ENCODE data around the gene SNAPC1.

Gene SNAPC1

DNA sequence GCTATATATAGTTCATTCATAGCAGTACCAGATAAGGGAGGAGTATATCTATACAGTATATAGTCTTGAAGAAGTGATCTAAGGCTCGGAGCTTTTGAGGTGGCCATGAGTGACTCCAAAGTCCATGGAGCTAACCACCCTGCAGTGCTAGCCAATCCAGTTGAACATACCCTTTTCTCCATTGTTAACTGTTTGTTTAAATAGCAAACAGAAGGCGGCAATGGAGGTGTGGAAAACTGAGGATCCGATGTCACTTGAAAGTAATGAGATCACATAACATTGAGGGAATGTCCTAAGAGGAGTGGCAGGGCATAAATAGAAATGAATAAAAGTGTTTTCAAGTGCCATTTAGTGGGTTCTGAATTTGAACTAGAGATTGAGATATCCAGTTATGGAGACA lies 12.4 kb upstream of the SNAPC1 start:
- H3K27me3 ChIP-seq (ENCODE audit: control insufficient read depth in 1 of 2, insufficient read depth in 1 of 2, low read length in 2 of 2), result no peaks in the 10 kb centered on the region
- peak; percentile 23 for DNase-seq

DNA sequence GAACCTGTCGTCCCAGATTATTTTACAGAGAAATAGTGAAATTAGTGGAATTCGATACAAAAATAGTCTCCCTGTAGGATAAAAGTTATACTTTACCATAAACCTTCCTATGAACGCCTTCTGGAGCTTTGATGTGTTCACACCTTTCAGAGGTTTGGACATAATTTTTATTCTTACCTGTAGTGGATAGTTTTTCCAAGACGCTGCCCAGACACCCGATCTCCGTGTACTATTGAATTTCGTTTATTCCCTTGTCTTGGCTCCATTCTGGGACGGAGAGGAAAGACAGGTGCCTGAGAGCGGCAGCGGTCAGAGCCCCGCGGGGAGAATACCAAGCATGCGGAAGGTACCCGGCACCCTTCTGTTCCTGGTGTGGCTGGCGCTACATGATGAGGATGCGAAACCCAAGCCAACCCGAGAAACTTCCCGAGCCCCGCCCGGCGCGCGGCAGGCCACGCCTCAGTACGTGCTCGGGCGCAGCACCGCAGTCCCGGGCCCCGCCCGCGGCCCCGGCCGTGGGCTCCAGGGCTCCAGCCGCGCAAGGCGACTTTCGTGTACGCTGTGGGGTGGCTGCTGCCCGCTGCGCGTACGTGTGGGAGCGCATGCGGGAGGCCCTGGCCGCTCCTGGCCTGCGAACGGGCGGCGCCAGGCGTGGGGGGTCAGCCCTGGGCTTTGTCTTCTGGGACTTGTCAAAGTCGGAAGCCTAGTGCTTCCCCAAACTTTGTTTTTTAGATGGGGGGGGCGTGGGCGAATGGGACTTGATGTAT lies 11.3 kb upstream of the SNAPC1 start:
- H3K14ac ChIP-seq (ENCODE audit: low read length in 2 of 2), result no peak overlapping the region
- H3K79me1 ChIP-seq (replicated peaks; ENCODE audit: low read length, poor library complexity, severe bottlenecking), result peaks cover 4% of the 10 kb centered on the region
- H2BK5ac ChIP-seq (ENCODE audit: low read depth, low read length, poor library complexity, severe bottlenecking), result no peak overlapping the region
- H2AK5ac ChIP-seq (ENCODE audit: low read length, severe bottlenecking), result no peak overlapping the region
- H3K4me2 ChIP-seq (ENCODE audit: low read length, poor library complexity, severe bottlenecking), result no peak overlapping the region
- H3K9ac ChIP-seq (ENCODE audit: low read length), result peak overlapping the region; percentile 79
- 28% methylated on average over 52 of the region's 54 CpGs for WGBS
- H3K18ac ChIP-seq (ENCODE audit: low read depth in 1 of 2, low read length in 2 of 2), result peak overlapping the region; percentile 54 to 94
- peak overlapping the region; percentile 32 to 64 for H3K4ac ChIP-seq (ENCODE audit: low read depth in 1 of 2, low read length in 2 of 2)
- H3K27me3 ChIP-seq (ENCODE audit: control insufficient read depth in 1 of 2, insufficient read depth in 1 of 2, low read length in 2 of 2), result no peaks in the 10 kb centered on the region
- no peak overlapping the region for H2BK12ac ChIP-seq (ENCODE audit: low read length in 2 of 2)
- peak; percentile 55 for DNase-seq
- H3K4me1 ChIP-seq (ENCODE audit: control insufficient read depth, insufficient read depth, low read depth, low read length), result peaks cover 14% of the 10 kb centered on the region
- peak overlapping the region; percentile 98 for H4K8ac ChIP-seq (ENCODE audit: low read length)
- peak overlapping the region; percentile 28 for H2BK15ac ChIP-seq (ENCODE audit: low read depth, poor library complexity, severe bottlenecking)
- peak overlapping the region; percentile 53 for H3K27ac ChIP-seq (ENCODE audit: low read length, poor library complexity, severe bottlenecking)
- peaks cover 16 to 46% of the 10 kb centered on the region in 2 experiments for H3K36me3 ChIP-seq (ENCODE audit: control insufficient read depth in 1 of 2, insufficient read depth in 2 of 2, low read depth in 1 of 2, low read length in 2 of 2)
- H2AFZ ChIP-seq (ENCODE audit: low read depth, low read length), result no peak overlapping the region
- H3K23ac ChIP-seq (ENCODE audit: low read length in 2 of 2), result peak overlapping the region in 1 of 2 experiments; percentile 23
- peak overlapping the region; percentile 49 for H2BK120ac ChIP-seq (ENCODE audit: low read depth, low read length)
- H4K91ac ChIP-seq (ENCODE audit: low read length), result peak overlapping the region; percentile 83
- H3K4me3 ChIP-seq (ENCODE audit: insufficient read depth in 1 of 2, low read depth in 1 of 2, low read length in 2 of 2), result peak overlapping the region; percentile 26 to 56
- H3K9me3 ChIP-seq (ENCODE audit: control insufficient read depth, low read length), result no peaks in the 10 kb centered on the region

More for the DNA sequence above, 12.4 kb upstream of the SNAPC1 start:
- Histone ChIP-seq H3K79me1 (replicated peaks; ENCODE audit: low read length, poor library complexity, severe bottlenecking) (peaks cover 4% of the 10 kb centered on the region), H2BK120ac (ENCODE audit: low read depth, low read length) (no peak overlapping the region), H2BK5ac (ENCODE audit: low read depth, low read length, poor library complexity, severe bottlenecking) (no peak overlapping the region), H4K91ac (ENCODE audit: low read length) (no peak overlapping the region), H3K4ac (ENCODE audit: low read depth in 1 of 2, low read length in 2 of 2) (no peak overlapping the region), H2BK12ac (ENCODE audit: low read length in 2 of 2) (no peak overlapping the region), H2BK15ac (ENCODE audit: low read depth, poor library complexity, severe bottlenecking) (no peak overlapping the region), H3K23ac (ENCODE audit: low read length in 2 of 2) (no peak overlapping the region), H3K18ac (ENCODE audit: low read depth in 1 of 2, low read length in 2 of 2) (no peak overlapping the region), H3K4me1 (ENCODE audit: control insufficient read depth, insufficient read depth, low read depth, low read length) (peaks cover 14% of the 10 kb centered on the region), H3K4me3 (ENCODE audit: insufficient read depth in 1 of 2, low read depth in 1 of 2, low read length in 2 of 2) (peak overlapping the region in 1 of 2 experiments; percentile 27), H2AFZ (ENCODE audit: low read depth, low read length) (no peak overlapping the region), H2AK5ac (ENCODE audit: low read length, severe bottlenecking) (no peak overlapping the region), H3K9me3 (ENCODE audit: control insufficient read depth, low read length) (no peaks in the 10 kb centered on the region), H3K9ac (ENCODE audit: low read length) (peak overlapping the region; percentile 79), H4K8ac (ENCODE audit: low read length) (no peak overlapping the region), H3K4me2 (ENCODE audit: low read length, poor library complexity, severe bottlenecking) (no peak overlapping the region), H3K14ac (ENCODE audit: low read length in 2 of 2) (no peak overlapping the region), H3K27ac (ENCODE audit: low read length, poor library complexity, severe bottlenecking) (peak overlapping the region; percentile 51), H3K36me3 (ENCODE audit: control insufficient read depth in 1 of 2, insufficient read depth in 2 of 2, low read depth in 1 of 2, low read length in 2 of 2) (peaks cover 22 to 56% of the 10 kb centered on the region in 2 experiments)
- 61% methylated on average over 3 of the region's 3 CpGs for WGBS

DNA sequence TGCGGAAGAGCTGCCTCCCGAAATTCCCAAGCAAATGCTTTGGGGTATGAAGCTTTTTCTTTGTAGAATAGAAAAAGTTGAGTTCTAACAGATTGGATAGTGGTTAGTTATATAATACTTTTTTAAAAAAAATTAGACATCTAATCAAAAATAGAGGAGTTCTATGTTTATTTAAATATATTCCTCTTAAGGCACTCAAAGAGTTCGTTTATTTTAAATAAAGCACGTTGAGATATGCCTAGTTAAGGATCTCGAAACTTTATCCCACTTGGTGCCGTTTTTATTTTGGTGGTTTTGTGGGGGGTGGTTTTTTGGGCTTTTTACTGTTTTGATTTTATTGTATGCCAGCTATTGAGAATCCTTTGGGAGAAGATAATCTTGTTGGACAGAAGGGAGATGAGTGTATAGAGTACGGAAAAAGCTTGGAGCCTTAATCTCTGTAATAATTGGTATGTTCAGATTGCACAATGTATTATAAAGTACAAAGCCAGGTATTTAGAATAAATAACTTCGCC lies 10.7 kb upstream of the SNAPC1 start:
- DNase-seq, result no peak
- Histone ChIP-seq H3K9me3 (ENCODE audit: control insufficient read depth, low read length) (no peaks in the 10 kb centered on the region), H2BK120ac (ENCODE audit: low read depth, low read length) (peak overlapping the region; percentile 49), H3K9ac (ENCODE audit: low read length) (peak overlapping the region; percentile 79), H2AK5ac (ENCODE audit: low read length, severe bottlenecking) (no peak overlapping the region), H3K18ac (ENCODE audit: low read depth in 1 of 2, low read length in 2 of 2) (peak overlapping the region in 1 of 2 experiments; percentile 94), H3K23ac (ENCODE audit: low read length in 2 of 2) (no peak overlapping the region), H2BK5ac (ENCODE audit: low read depth, low read length, poor library complexity, severe bottlenecking) (no peak overlapping the region), H3K4me1 (ENCODE audit: control insufficient read depth, insufficient read depth, low read depth, low read length) (peaks cover 11% of the 10 kb centered on the region), H3K36me3 (ENCODE audit: control insufficient read depth in 1 of 2, insufficient read depth in 2 of 2, low read depth in 1 of 2, low read length in 2 of 2) (peaks cover 12 to 41% of the 10 kb centered on the region in 2 experiments), H4K8ac (ENCODE audit: low read length) (no peak overlapping the region), H3K27ac (ENCODE audit: low read length, poor library complexity, severe bottlenecking) (peak overlapping the region; percentile 53), H3K4me3 (ENCODE audit: insufficient read depth in 1 of 2, low read depth in 1 of 2, low read length in 2 of 2) (peak overlapping the region in 1 of 2 experiments; percentile 36), H3K4me2 (ENCODE audit: low read length, poor library complexity, severe bottlenecking) (no peak overlapping the region), H2AFZ (ENCODE audit: low read depth, low read length) (no peak overlapping the region), H3K79me1 (replicated peaks; ENCODE audit: low read length, poor library complexity, severe bottlenecking) (peaks cover 4% of the 10 kb centered on the region), H2BK12ac (ENCODE audit: low read length in 2 of 2) (no peak overlapping the region), H3K27me3 (ENCODE audit: control insufficient read depth in 1 of 2, insufficient read depth in 1 of 2, low read length in 2 of 2) (no peaks in the 10 kb centered on the region), H4K91ac (ENCODE audit: low read length) (no peak overlapping the region), H3K14ac (ENCODE audit: low read length in 2 of 2) (no peak overlapping the region), H2BK15ac (ENCODE audit: low read depth, poor library complexity, severe bottlenecking) (no peak overlapping the region), H3K4ac (ENCODE audit: low read depth in 1 of 2, low read length in 2 of 2) (no peak overlapping the region)
- WGBS, result 73% methylated on average over 7 of the region's 8 CpGs

- Histone ChIP-seq H4K91ac (ENCODE audit: low read length) (no peak overlapping the region), H2BK120ac (ENCODE audit: low read depth, low read length) (no peak overlapping the region), H3K14ac (ENCODE audit: low read length in 2 of 2) (no peak overlapping the region), H3K18ac (ENCODE audit: low read depth in 1 of 2, low read length in 2 of 2) (no peak overlapping the region), H3K9ac (ENCODE audit: low read length) (no peak overlapping the region), H2BK12ac (ENCODE audit: low read length in 2 of 2) (no peak overlapping the region), H2AK5ac (ENCODE audit: low read length, severe bottlenecking) (no peak overlapping the region), H3K4me1 (ENCODE audit: control insufficient read depth, insufficient read depth, low read depth, low read length) (peaks cover 11% of the 10 kb centered on the region), H4K8ac (ENCODE audit: low read length) (no peak overlapping the region), H2BK15ac (ENCODE audit: low read depth, poor library complexity, severe bottlenecking) (no peak overlapping the region), H3K23ac (ENCODE audit: low read length in 2 of 2) (no peak overlapping the region), H3K36me3 (ENCODE audit: control insufficient read depth in 1 of 2, insufficient read depth in 2 of 2, low read depth in 1 of 2, low read length in 2 of 2) (peaks cover 12 to 30% of the 10 kb centered on the region in 2 experiments), H3K27ac (ENCODE audit: low read length, poor library complexity, severe bottlenecking) (peak overlapping the region; percentile 94), H3K9me3 (ENCODE audit: control insufficient read depth, low read length) (no peaks in the 10 kb centered on the region), H3K4me2 (ENCODE audit: low read length, poor library complexity, severe bottlenecking) (no peak overlapping the region), H3K4ac (ENCODE audit: low read depth in 1 of 2, low read length in 2 of 2) (peak overlapping the region in 1 of 2 experiments; percentile 75), H3K4me3 (ENCODE audit: insufficient read depth in 1 of 2, low read depth in 1 of 2, low read length in 2 of 2) (no peak overlapping the region), H2BK5ac (ENCODE audit: low read depth, low read length, poor library complexity, severe bottlenecking) (no peak overlapping the region), H3K27me3 (ENCODE audit: control insufficient read depth in 1 of 2, insufficient read depth in 1 of 2, low read length in 2 of 2) (no peaks in the 10 kb centered on the region), H2AFZ (ENCODE audit: low read depth, low read length) (no peak overlapping the region), H3K79me1 (replicated peaks; ENCODE audit: low read length, poor library complexity, severe bottlenecking) (peaks cover 4% of the 10 kb centered on the region)
- peak; percentile 50 for DNase-seq
- 54% methylated on average over 3 of the region's 4 CpGs for WGBS
Observed at GRCh38 chr14:61752626-61753025, 9.6 kb upstream of the SNAPC1 start.
